ENCODE results near the gene L3MBTL4.

DNA sequence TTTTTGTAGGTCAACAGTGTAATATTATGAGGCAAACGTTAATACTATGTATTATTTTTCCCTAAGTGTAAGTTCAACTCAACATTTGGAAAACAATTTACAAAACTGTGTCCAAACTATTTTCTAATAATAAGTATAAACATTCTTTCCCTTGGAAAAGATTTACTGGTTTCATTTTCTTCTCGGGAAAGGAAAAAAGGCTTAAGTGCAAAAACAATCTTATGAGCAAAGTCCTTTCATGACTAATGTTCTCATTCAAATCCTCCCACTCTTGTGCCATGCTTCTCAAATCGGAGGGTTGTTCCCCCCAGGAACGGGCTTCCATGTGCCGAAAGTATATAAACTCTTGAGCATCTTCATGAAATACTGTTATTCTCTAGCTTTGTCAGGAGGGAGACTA is 19.8 kb upstream of the L3MBTL4 start:
- TF ChIP-seq CTCF (IDR thresholded peaks at IDR 0.05) (no peak), POLR2A (IDR thresholded peaks at IDR 0.05) (no peak)
